Measurements from ENCODE around the gene HNRNPH2. TPM values are rescaled to one million over a fixed set of nuclear protein-coding genes. Genes with fewer than 3 reads are reported as not detected.

Gene HNRNPH2
- total RNA-seq, 1 donor from 2014 or later, result 70.5 TPM

- CTCF ChIA-PET, result no interaction called here
- TF ChIP-seq, protein P1, sequence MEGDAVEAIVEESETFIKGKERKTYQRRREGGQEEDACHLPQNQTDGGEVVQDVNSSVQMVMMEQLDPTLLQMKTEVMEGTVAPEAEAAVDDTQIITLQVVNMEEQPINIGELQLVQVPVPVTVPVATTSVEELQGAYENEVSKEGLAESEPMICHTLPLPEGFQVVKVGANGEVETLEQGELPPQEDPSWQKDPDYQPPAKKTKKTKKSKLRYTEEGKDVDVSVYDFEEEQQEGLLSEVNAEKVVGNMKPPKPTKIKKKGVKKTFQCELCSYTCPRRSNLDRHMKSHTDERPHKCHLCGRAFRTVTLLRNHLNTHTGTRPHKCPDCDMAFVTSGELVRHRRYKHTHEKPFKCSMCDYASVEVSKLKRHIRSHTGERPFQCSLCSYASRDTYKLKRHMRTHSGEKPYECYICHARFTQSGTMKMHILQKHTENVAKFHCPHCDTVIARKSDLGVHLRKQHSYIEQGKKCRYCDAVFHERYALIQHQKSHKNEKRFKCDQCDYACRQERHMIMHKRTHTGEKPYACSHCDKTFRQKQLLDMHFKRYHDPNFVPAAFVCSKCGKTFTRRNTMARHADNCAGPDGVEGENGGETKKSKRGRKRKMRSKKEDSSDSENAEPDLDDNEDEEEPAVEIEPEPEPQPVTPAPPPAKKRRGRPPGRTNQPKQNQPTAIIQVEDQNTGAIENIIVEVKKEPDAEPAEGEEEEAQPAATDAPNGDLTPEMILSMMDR (IDR thresholded peaks at IDR 0.05), result no peak
- Mint-ChIP-seq H3K4me3 (no peak overlapping the region), H3K27me3 (no peaks in the 10 kb centered on the region), H3K4me1 (peaks cover 4% of the 10 kb centered on the region), H3K36me3 (ENCODE audit: low read depth) (peaks cover 51% of the 10 kb centered on the region), H3K9me3 (no peaks in the 10 kb centered on the region), H3K27ac (no peak overlapping the region)
- intact Hi-C loops (cut with micrococcal nuclease), result loop anchor here (10.0 kb wide), 1 partner anchor 575 kb away; the partner anchor contains the start of gene CSTF2
- POLR2A ChIA-PET, result no interaction called here
- ATAC-seq (ENCODE audit: low read depth) (no peak), DNase-seq (no peak)
These were observed 8.2 kb upstream of the HNRNPH2 start for GRCh38 chrX:101399825-101400224.

DNA sequence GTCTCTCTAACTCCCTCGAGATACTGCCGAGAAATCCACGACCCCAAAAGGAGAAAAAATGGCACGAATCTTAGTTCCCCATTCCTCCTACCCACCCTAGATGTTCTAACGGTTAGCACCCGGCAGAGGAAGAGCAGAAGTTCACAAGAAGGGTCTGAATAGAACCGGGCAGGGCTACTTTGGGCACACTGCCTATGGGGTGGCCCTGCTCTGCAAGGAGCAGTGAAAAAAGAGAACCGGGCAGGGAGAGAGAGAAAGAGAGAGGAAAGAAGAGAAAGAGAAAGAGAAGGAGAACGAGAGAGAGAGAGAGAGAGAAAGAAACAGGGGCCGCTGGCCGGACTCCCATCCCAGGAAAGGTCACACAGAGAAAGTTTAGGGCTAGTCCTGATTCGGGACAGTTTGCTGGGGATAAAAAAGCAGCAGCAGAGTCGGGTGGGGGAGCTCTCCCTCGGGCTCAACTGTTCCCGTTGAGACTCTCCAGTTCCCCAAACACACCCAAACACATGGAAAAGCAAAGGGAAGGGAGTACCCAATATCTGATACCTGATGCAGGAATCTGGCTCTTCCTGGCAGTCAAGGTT lies 765 bp upstream of the HNRNPH2 start:
- peaks cover 31% of the 10 kb centered on the region for H3K4me1 Mint-ChIP-seq
- H3K27ac Mint-ChIP-seq, result peak overlapping the region; percentile 99
- no peak for ATAC-seq (ENCODE audit: low read depth)
- H3K9me3 Mint-ChIP-seq, result no peaks in the 10 kb centered on the region
- no peaks in the 10 kb centered on the region for H3K27me3 Mint-ChIP-seq
- TF ChIP-seq, protein P1 (IDR thresholded peaks at IDR 0.05), result no peak
- H3K36me3 Mint-ChIP-seq (ENCODE audit: low read depth), result peaks cover 35% of the 10 kb centered on the region
- no peak for DNase-seq
- intact Hi-C loops (cut with micrococcal nuclease), result loop anchor here (1.0 to 10.0 kb wide), 5 partner anchors 11 to 1245 kb away; partner anchors contain the start of genes CSTF2, GPRASP1 and TRMT2B
- H3K4me3 Mint-ChIP-seq, result peak overlapping the region; percentile 88
- ChIA-PET CTCF (interaction anchor here (1.3 kb wide), 1 partner anchor 17 kb away, joined by 8 read pairs; the partner anchor contains the start of gene RPL36A), POLR2A (interaction anchor here (0.7 to 1.6 kb wide), 10 partner anchors 11 to 526 kb away, joined by 3 to 12 read pairs (median 4); partner anchors contain the start of genes RPL36A, TIMM8A and ZMAT1)

DNA sequence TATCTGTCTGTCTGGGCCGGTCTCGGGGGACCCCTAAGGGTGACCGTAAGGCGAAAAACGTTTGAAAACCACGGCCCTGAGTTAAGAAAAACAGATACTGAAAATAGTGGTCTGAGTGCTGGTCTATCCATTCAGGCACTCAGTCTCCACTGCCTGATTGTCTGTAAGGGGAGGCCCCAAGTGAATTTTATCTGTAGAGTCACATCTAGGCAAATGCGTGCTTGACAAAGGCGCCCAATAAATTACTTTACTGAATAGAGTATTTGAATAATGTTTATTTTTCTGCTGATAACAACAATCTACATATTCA lies 465 bp downstream of the HNRNPH2 start:
- CTCF ChIA-PET, result no interaction called here
- peak overlapping the region; percentile 99 for H3K27ac Mint-ChIP-seq

DNA sequence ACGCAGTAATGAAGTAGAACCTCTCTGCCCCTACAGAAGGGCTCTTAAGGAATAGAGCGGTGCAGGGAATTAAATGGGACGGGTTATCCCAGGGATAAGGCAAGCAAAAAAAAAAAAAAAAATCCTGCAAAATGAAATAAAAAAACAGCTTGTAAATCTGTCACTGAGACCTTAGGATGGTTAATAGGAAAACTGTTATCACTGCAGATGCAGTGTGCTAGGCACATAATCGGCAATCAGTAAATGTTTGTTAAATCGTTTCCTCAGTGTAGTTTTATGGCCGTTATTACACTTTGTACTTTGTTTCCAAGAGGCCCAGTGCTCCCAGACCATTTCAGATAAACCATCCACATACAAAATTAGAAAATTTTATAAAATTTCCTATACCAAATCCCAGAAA lies 1.0 kb downstream of the HNRNPH2 start:
- Mint-ChIP-seq H3K27ac (peak overlapping the region; percentile 99), H3K4me1 (peaks cover 47% of the 10 kb centered on the region), H3K27me3 (no peaks in the 10 kb centered on the region), H3K36me3 (ENCODE audit: low read depth) (peaks cover 38% of the 10 kb centered on the region), H3K4me3 (peak overlapping the region; percentile 88), H3K9me3 (no peaks in the 10 kb centered on the region)
- intact Hi-C loops (cut with micrococcal nuclease), result loop anchor here (5.0 to 10.0 kb wide), 4 partner anchors 37 to 1243 kb away; partner anchors contain the start of genes CSTF2, GPRASP1 and TRMT2B
- ChIA-PET CTCF (no interaction called here), POLR2A (interaction anchor here (0.6 to 1.0 kb wide), 3 partner anchors 19 to 523 kb away, joined by 3 to 7 read pairs (median 4); partner anchors contain the start of gene ZMAT1)
- ATAC-seq (ENCODE audit: low read depth) (no peak), DNase-seq (no peak)
- TF ChIP-seq, protein P1 (IDR thresholded peaks at IDR 0.05), result no peak

More for the DNA sequence above, 465 bp downstream of the HNRNPH2 start:
- Mint-ChIP-seq H3K4me3 (peak overlapping the region; percentile 88), H3K9me3 (no peaks in the 10 kb centered on the region), H3K4me1 (peaks cover 43% of the 10 kb centered on the region), H3K27me3 (no peaks in the 10 kb centered on the region), H3K36me3 (ENCODE audit: low read depth) (peaks cover 43% of the 10 kb centered on the region)
- POLR2A ChIA-PET, result interaction anchor here (1.0 to 1.6 kb wide), 3 partner anchors 18 to 523 kb away, joined by 3 to 12 read pairs (median 5); partner anchors contain the start of genes RPL36A and ZMAT1
- no peak for DNase-seq
- TF ChIP-seq, protein P1 (IDR thresholded peaks at IDR 0.05), result no peak
- intact Hi-C loops (cut with micrococcal nuclease), result loop anchor here (1.0 to 10.0 kb wide), 7 partner anchors 18 to 1244 kb away; partner anchors contain the start of genes BTK, CSTF2, GPRASP1 and TIMM8A
- ATAC-seq (ENCODE audit: low read depth), result no peak

GRCh38 chrX:101410461-101410860 lies 2.4 kb downstream of the HNRNPH2 start:
- DNase-seq, result no peak
- Mint-ChIP-seq H3K9me3 (no peaks in the 10 kb centered on the region), H3K27ac (peak overlapping the region; percentile 11), H3K4me3 (peak overlapping the region; percentile 46), H3K27me3 (no peaks in the 10 kb centered on the region), H3K36me3 (ENCODE audit: low read depth) (peaks cover 38% of the 10 kb centered on the region), H3K4me1 (peaks cover 55% of the 10 kb centered on the region)
- no peak for ATAC-seq (ENCODE audit: low read depth)
- ChIA-PET POLR2A (no interaction called here), CTCF (no interaction called here)
- intact Hi-C loops (cut with micrococcal nuclease), result no loop called here
- TF ChIP-seq, protein P1 (IDR thresholded peaks at IDR 0.05), result no peak

Measured in activated B cell treated with CpG ODN at 0.5 μM for 24 hours (primary cell).